SHP77 treated with DMSO at 0.1 percent for 48 hours (cell line): ENCODE data around the gene TFDP1.
A peak's percentile ranks its signal among the peaks of the same experiment; 100 is the strongest.
"Not testable (repeated sequence)": the region's sequence is repeated elsewhere in the genome, so short reads cannot be mapped to it uniquely, and the experiment has no call there.

Source experiments
- DNase-seq: peaks from one replicate; lab custom pipeline; 2025; lab: John Stamatoyannopoulos, UW

TFDP1 gene

GRCh38 chr13:113551081-113552000 lies 33.2 kb upstream of the TFDP1 start:
- DNase-seq: no peak

- no peak for DNase-seq
Measured at GRCh38 chr13:113552079-113552478, 32.5 kb upstream of the TFDP1 start.

GRCh38 chr13:113552786-113553434 lies 31.6 kb upstream of the TFDP1 start:
- no peak for DNase-seq

- no peak for DNase-seq
Measured at GRCh38 chr13:113553511-113554332, 30.8 kb upstream of the TFDP1 start.

GRCh38 chr13:113554333-113554700 lies 30.2 kb upstream of the TFDP1 start:
- no peak for DNase-seq

GRCh38 chr13:113555141-113555540 lies 29.4 kb upstream of the TFDP1 start:
- DNase-seq: no peak

- DNase-seq: no peak
Measured at GRCh38 chr13:113557013-113557412, 27.5 kb upstream of the TFDP1 start.

GRCh38 chr13:113558461-113558860 lies 26.1 kb upstream of the TFDP1 start:
- DNase-seq: no peak

- DNase-seq: no peak
Measured at GRCh38 chr13:113559061-113559460, 25.5 kb upstream of the TFDP1 start.

GRCh38 chr13:113559901-113560644 lies 24.5 kb upstream of the TFDP1 start:
- DNase-seq: no peak

DNA sequence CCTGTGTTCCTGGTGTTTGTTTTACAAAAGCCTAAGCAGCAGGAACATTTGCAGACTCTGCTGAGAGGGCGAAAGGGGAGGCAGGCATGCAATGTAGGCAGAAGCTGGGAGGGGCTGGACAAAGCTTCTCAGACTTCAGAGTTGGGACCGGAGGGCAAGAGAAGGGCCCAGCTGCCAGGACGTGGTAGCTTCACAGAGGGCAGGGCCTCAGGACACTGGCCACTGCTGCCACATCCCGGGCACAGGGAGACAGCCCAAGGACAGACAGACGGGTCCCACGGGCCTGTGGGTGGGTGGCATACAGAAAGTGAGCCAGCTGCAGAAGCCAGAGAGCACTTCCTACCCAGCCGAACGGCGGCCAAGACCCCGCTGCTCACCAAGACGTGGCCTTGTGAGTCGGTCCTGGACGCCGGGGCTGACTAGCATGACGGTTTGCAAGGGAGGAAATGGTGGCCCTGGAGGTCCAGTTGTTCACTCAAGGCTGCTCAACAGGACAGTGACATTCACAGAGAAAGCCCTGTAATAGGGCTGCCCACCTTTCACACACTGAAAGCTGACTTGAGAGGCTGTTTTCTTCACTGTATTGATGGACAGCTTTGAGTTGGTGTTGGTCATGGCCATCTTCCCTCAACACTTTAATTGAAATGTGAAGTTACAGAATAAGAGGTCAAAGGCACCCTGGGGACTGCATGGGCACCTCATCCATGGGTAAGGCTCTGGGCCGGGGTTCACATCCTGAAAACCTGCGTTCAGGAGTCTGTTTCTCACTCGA lies 23.7 kb upstream of the TFDP1 start:
- no peak for DNase-seq

- DNase-seq: no peak
Measured at GRCh38 chr13:113561417-113562084, 23.0 kb upstream of the TFDP1 start.

DNA sequence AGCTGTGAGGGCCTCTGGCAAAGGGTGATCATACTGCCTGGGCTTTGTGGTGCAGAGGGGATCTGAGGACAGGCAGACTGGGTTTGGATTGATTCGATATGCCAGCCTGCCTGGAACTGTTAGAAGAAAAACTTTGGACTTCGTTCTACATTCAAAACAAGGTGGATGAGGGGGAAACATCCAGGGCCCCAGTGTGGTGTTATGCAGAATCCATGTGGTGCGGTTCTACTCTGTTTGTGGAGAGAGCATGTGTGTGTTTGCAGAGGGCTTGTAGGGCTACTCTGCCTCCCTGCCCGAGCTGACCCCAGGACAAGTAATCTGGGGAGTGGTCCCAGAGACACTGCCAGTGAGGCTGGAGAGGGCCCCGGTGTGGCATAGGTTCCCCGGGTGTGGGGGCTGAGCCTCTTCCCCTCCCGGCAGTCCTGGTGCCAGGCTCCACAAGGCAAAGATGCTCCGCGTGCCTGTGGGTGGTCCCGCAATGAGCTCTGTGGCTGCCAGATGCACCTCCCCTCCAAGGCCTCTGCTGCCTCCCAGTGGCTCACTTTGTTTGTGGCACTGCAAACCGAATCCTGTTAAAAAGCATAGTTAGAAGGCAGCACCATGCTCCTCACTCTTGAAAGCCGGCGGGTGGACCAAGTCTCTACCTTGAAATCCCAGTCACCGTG lies 22.3 kb upstream of the TFDP1 start:
- peak; percentile 67 for DNase-seq

DNA sequence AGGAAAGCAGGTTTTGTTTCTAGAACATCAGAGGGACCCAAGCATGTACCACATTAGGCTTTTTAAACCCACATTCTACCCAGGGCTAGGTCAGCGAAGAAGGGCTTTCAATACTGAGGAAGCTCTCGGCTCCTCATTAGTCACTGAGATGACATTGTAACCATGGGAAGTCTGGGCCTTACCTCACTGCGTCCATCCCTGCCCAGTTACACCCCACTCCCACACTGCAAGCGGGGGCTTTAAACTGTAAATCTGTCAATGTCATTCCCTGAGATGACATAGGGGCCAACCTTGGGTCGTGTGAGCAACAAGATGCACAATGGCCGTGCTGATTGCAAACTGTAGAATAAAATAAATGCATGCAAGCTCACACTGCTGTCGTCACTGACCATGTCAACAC lies 21.7 kb upstream of the TFDP1 start:
- no peak for DNase-seq

GRCh38 chr13:113563511-113563910 lies 21.0 kb upstream of the TFDP1 start:
- not testable (repeated sequence) for DNase-seq

DNA sequence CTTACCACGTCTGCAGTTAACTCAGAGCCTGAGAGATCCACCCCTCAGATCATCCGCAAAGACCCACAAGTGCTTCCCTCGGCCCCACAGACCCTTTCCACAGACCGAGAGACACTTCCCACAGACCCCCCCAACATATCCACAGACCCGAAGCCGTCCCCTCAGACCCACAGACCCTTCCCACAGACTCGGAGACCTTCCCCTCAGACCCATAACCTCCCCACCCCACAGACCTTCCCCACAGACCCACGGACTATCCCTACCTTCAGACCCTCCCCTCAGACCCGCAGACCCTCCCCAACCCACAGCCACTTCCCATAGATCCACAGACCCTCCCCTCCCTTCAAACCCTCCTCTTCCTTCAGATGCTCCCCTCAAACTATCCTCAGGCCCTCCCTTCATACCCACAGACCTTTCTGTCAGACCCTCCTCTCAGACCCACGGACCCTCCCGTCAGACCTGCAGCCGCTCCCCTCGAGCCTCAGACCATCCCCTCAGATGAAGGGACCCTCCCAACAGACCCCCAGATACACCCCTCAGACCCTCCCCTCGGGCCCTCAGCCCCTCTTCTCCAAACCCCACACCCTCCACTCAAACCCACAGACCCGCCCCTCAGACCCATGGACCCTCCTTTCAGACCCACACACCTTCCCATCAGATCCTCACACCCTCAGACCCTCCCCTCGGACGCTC lies 20.1 kb upstream of the TFDP1 start:
- DNase-seq: no peak

- DNase-seq: no peak
Measured at GRCh38 chr13:113565526-113566226, 18.9 kb upstream of the TFDP1 start.

GRCh38 chr13:113566227-113566561 lies 18.4 kb upstream of the TFDP1 start:
- no peak for DNase-seq

DNA sequence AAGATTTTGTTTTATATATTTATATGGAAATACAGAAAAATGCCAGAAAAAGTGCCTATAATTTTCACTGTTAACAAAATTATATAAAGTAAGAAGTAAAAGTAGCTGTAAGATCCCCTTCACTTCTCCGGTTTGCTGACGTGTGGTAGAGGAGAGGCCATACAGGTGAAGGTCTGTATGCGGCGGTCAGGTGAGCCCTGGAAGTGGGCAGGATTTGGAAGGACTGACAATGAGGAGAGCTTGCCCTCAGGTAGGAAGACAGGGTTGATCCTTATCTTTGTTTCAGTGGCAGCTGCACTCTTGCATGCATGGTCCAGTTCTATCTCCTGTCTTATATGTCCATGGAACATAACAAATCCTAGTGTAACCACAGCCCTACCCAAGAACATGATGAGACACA lies 16.9 kb upstream of the TFDP1 start:
- no peak for DNase-seq
